CD14-positive monocyte (primary cell): ENCODE results near the gene GSE1. TPM values are rescaled to one million over a fixed set of nuclear protein-coding genes. Genes with fewer than 3 reads are reported as not detected.
A peak's percentile ranks its signal among the peaks of the same experiment; 100 is the strongest.

Experiments used
- DNase-seq, 3 donors: peaks; one replicate each; pipeline ENCODE4 v3.0.0-alpha.2; 2011 to 2022
- H2AFZ ChIP-seq: 2 replicates; pipeline ENCODE4 v1.6.0; 2012; ENCODE audit warnings: mild to moderate bottlenecking, low read depth, low read length, inconsistent platforms; ENCODE audit not compliant: insufficient read depth, poor library complexity, severe bottlenecking
- H3K27ac ChIP-seq, 2 donors: 1 replicate in 1 of 2; 2 replicates in 1 of 2; pipeline ENCODE4 v1.5.1; 2012 to 2013; ENCODE audit warnings: low read length in 2 of 2, control low read depth in 1 of 2, inconsistent platforms in 1 of 2, low read depth in 1 of 2, mild to moderate bottlenecking in 1 of 2
- H3K27me3 ChIP-seq, 2 donors: one replicate each; pipeline versions ENCODE4 v1.6.0 to v1.6.1; 2011 to 2013; ENCODE audit warnings: low read length in 2 of 2; ENCODE audit not compliant: control insufficient read depth in 2 of 2, insufficient read depth in 2 of 2
- H3K36me3 ChIP-seq, 2 donors: replicated peaks in 1 of 2; 1 replicate in 1 of 2; 2 replicates in 1 of 2; pipeline versions ENCODE4 v1.5.1 to v1.6.1; 2012 to 2013; ENCODE audit warnings: low read length in 2 of 2, control low read depth in 1 of 2, inconsistent platforms in 1 of 2, mild to moderate bottlenecking in 1 of 2; ENCODE audit not compliant: insufficient read depth in 2 of 2, control insufficient read depth in 1 of 2
- H3K4me1 ChIP-seq, 2 donors: 1 replicate in 1 of 2; 2 replicates in 1 of 2; pipeline versions ENCODE4 v1.5.1 to v1.6.1; 2012 to 2013; ENCODE audit warnings: low read length in 2 of 2, control low read depth in 1 of 2, inconsistent platforms in 1 of 2, mild to moderate bottlenecking in 1 of 2, moderate library complexity in 1 of 2; ENCODE audit not compliant: insufficient read depth in 2 of 2, control insufficient read depth in 1 of 2
- H3K4me2 ChIP-seq: replicated peaks from 2 replicates; pipeline ENCODE3; 2012; ENCODE audit warnings: low read length, moderate library complexity, mild to moderate bottlenecking; ENCODE audit not compliant: poor library complexity, severe bottlenecking; ENCODE audit errors: extremely low read depth
- H3K4me3 ChIP-seq, 3 experiments: fragments of 200-600 bp in 1 of 3; sonication (generic) in 1 of 3; replicated peaks in 1 of 3; 1 replicate in 2 of 3; 2 replicates in 1 of 3; pipeline ENCODE4 v1.5.1; 2011 to 2013; ENCODE audit warnings: low read length in 3 of 3, mild to moderate bottlenecking in 3 of 3, control low read depth in 2 of 3, low read depth in 2 of 3, inconsistent platforms in 1 of 3, moderate library complexity in 1 of 3
- H3K79me2 ChIP-seq: 2 replicates; pipeline ENCODE4 v1.6.0; 2012; ENCODE audit warnings: mild to moderate bottlenecking, control low read depth, inconsistent platforms, low read length, moderate library complexity; ENCODE audit not compliant: insufficient read depth
- H3K9ac ChIP-seq: 2 replicates; pipeline ENCODE4 v1.6.0; 2017; ENCODE audit warnings: low read length, mild to moderate bottlenecking; ENCODE audit not compliant: insufficient read depth, poor library complexity, severe bottlenecking
- H3K9me3 ChIP-seq, 2 donors: replicated peaks in 1 of 2; 1 replicate in 1 of 2; 2 replicates in 1 of 2; pipeline versions ENCODE4 v1.5.1 to v1.6.1; 2012 to 2013; ENCODE audit warnings: low read length in 2 of 2, control low read depth in 1 of 2; ENCODE audit not compliant: control insufficient read depth in 1 of 2, insufficient read depth in 1 of 2
- H4K20me1 ChIP-seq: 2 replicates; pipeline ENCODE4 v1.6.0; 2012; ENCODE audit warnings: mild to moderate bottlenecking, low read length, control low read depth, moderate library complexity; ENCODE audit not compliant: insufficient read depth
- H3K27ac Mint-ChIP-seq, 7 donors: one replicate each; pipeline ENCODE4 v1.8.0; 2020; ENCODE audit warnings: mild to moderate bottlenecking in 7 of 7, mixed read lengths in 7 of 7, moderate library complexity in 6 of 7, inconsistent platforms in 2 of 7
- H3K27me3 Mint-ChIP-seq, 3 donors: one replicate each; pipeline ENCODE4 v1.8.0; 2021 to 2022; ENCODE audit warnings: low read depth in 3 of 3, mild to moderate bottlenecking in 3 of 3, mixed read lengths in 3 of 3, moderate library complexity in 3 of 3, inconsistent platforms in 1 of 3
- H3K36me3 Mint-ChIP-seq, 2 donors: one replicate each; pipeline ENCODE4 v1.8.0; 2020; ENCODE audit warnings: mixed read lengths in 2 of 2, inconsistent platforms in 1 of 2, mild to moderate bottlenecking in 1 of 2
- H3K4me1 Mint-ChIP-seq: one replicate; pipeline ENCODE4 v1.8.0; 2020; ENCODE audit warnings: mild to moderate bottlenecking, mixed read lengths
- H3K4me3 Mint-ChIP-seq, 2 donors: one replicate each; pipeline ENCODE4 v1.8.0; 2020; ENCODE audit warnings: mild to moderate bottlenecking in 2 of 2, mixed read lengths in 2 of 2, moderate library complexity in 1 of 2
- H3K9me3 Mint-ChIP-seq, 7 donors: one replicate each; pipeline ENCODE4 v1.8.0; 2020 to 2022; ENCODE audit warnings: mixed read lengths in 7 of 7, mild to moderate bottlenecking in 6 of 7, moderate library complexity in 6 of 7, inconsistent platforms in 2 of 7
- CTCF ChIP-seq: fragments of 200-600 bp; IDR thresholded peaks from one replicate; pipeline ENCODE4 v1.8.0; 2022; ENCODE audit warnings: antibody characterized with exemption, mild to moderate bottlenecking
- WGBS: methylation state at CpG from one replicate; pipeline ENCODE4 v1.1.5; 2013; ENCODE audit warnings: missing lambda C conversion rate; ENCODE audit not compliant: insufficient coverage; 5-methylcytosine and 5-hydroxymethylcytosine counted together
- intact Hi-C, 2 donors: fragments of 100-400 bp; cut with micrococcal nuclease; formaldehyde crosslinking; loops; one replicate each; pipeline versions ENCODE4 v1.15.0 to v1.15.1; 2023
- polyA plus RNA-seq, 3 donors: library from polyadenylated mRNA; depleted of rRNA in 1 of 3; unstranded in 2 of 3; stranded (reverse) in 1 of 3; fragments of 300-500 nt in 2 of 3; fragments of >200 nt in 1 of 3; fragmentation: Illumina TruSeq in 2 of 3; gene quantifications; 1 replicate in 2 of 3; 2 replicates in 1 of 3; pipeline ENCODE4 v1.2.3, GENCODE V29; 2012 to 2021

The GSE1 gene
- polyA plus RNA-seq, 3 donors, result 0.67 to 38.9 (median 0.86) TPM

GRCh38 chr16:85686912-85687591 lies 73.9 kb downstream of the GSE1 start:
- Mint-ChIP-seq H3K27me3 (peaks cover 10 to 12% (median 11%) of the 10 kb centered on the region in 3 donors), H3K27ac (no peak overlapping the region)
- no peak for TF ChIP-seq CTCF

GRCh38 chr16:85687651-85688471 lies 74.7 kb downstream of the GSE1 start:
- TF ChIP-seq CTCF, result no peak
- no peaks in the 10 kb centered on the region for H3K27me3 ChIP-seq
- no peak overlapping the region for H3K27ac ChIP-seq
- peaks cover 2 to 22% of the 10 kb centered on the region in 2 donors for H3K36me3 Mint-ChIP-seq
- intact Hi-C loops, result loop anchor here in 1 of 2 donors (5.0 kb wide), 1 partner anchor 71 kb away; no protein-coding TSS in a partner anchor
- peak overlapping the region; percentile 75 to 82 for H3K4me3 Mint-ChIP-seq
- H4K20me1 ChIP-seq, result no peaks in the 10 kb centered on the region
- H3K9me3 Mint-ChIP-seq, result no peaks in the 10 kb centered on the region
- peaks cover 16 to 22% of the 10 kb centered on the region in 2 donors for H3K4me1 ChIP-seq
- H3K27me3 Mint-ChIP-seq, result peaks cover 11 to 13% (median 13%) of the 10 kb centered on the region in 3 donors
- H3K9me3 ChIP-seq, result no peaks in the 10 kb centered on the region
- peak overlapping the region; percentile 87 for H2AFZ ChIP-seq
- H3K36me3 ChIP-seq, result no peaks in the 10 kb centered on the region
- H3K9ac ChIP-seq, result peak overlapping the region; percentile 19
- 88% methylated on average over 38 of the region's 49 CpGs for WGBS
- peak overlapping the region in 2 of 3 experiments; percentile 40 to 76 for H3K4me3 ChIP-seq
- DNase-seq, result no peak
- H3K79me2 ChIP-seq, result peaks cover 28% of the 10 kb centered on the region
- H3K27ac Mint-ChIP-seq, result peak overlapping the region in 1 of 7 donors; percentile 55
- H3K4me1 Mint-ChIP-seq, result peaks cover 23% of the 10 kb centered on the region
- peak overlapping the region; percentile 77 for H3K4me2 ChIP-seq

More at GRCh38 chr16:85686912-85687591, 73.9 kb downstream of the GSE1 start:
- H3K36me3 ChIP-seq, result no peaks in the 10 kb centered on the region
- 69% methylated on average over 9 of the region's 15 CpGs for WGBS
- Mint-ChIP-seq H3K4me3 (no peak overlapping the region), H3K36me3 (peaks cover 2 to 23% of the 10 kb centered on the region in 2 donors), H3K9me3 (no peaks in the 10 kb centered on the region), H3K4me1 (peaks cover 23% of the 10 kb centered on the region)
- peaks cover 28% of the 10 kb centered on the region for H3K79me2 ChIP-seq
- DNase-seq, result no peak
- intact Hi-C loops, result loop anchor here in 1 of 2 donors (5.0 kb wide), 1 partner anchor 70 kb away; no protein-coding TSS in a partner anchor
- no peaks in the 10 kb centered on the region for H3K9me3 ChIP-seq
- no peaks in the 10 kb centered on the region for H4K20me1 ChIP-seq
- peaks cover 16 to 22% of the 10 kb centered on the region in 2 donors for H3K4me1 ChIP-seq
- H2AFZ ChIP-seq, result no peak overlapping the region
- no peak overlapping the region for H3K4me2 ChIP-seq
- H3K27me3 ChIP-seq, result no peaks in the 10 kb centered on the region
- H3K9ac ChIP-seq, result no peak overlapping the region
- H3K4me3 ChIP-seq, result no peak overlapping the region
- no peak overlapping the region for H3K27ac ChIP-seq
